Activated CD8-positive, alpha-beta memory T cell treated with anti-CD3 and anti-CD28 coated beads for 24 hours (primary cell): ENCODE results near the gene RNF43.

Source experiments
- DNase-seq: peaks from one replicate; pipeline ENCODE4 v3.0.0-alpha.2; 2020

Gene RNF43

DNA sequence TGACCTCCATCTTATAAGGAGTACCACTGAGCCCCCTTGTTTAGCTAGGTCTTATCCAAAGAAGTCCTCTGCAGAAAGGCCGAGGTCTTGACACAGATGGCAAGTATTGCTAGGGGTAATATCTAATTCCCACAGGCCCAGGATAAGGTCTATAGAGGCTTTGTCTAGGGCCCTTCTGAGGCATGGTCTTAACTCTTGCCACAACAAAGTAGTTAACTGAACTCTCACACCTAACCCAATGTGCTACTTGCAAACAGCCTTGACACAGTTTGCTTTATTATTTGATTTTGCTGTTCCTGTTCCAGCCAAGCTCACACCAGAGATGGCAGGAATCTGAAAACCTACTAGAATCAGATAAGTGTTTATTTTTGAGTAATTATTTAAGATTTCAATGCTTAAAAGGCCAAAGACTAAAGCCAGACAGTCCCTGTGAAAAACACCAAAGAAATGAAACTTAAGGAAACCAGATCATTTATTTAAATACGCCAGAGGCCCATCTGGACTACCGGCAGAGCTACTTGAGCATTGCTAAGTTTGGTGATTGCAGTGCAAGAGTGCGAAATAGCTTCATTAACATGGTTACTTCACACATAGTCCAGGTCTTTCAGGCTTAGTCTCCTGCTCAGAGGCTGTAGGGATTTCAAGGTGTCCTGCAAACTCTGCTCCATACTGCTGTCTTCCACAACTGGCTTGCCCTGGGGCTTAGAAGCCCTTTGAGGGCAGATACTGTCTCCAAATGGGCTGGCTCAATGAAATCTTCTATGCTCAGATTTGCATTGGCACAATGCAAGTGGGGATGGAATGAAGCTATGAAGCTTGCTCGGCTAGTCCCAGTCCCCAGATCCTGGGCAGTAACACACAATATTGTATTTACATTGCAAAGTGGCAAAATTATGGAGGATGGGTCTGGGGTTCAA is 36.9 kb downstream of the RNF43 start:
- DNase-seq: no peak

DNA sequence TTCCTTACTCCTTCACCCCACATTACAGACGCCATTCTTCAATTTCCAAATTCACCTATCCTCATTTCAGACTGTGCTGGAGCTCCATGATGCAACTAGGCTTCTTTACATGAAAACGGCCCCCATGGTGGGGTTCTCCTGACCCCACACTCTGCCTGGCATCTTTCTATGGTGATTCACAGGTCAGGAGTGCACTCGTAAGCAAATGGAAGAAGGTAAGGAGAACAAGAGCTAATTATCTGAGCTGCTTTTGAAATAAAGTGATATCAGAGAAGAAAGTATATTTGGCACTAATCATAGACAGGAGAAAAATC is 37.9 kb downstream of the RNF43 start:
- DNase-seq: no peak

DNA sequence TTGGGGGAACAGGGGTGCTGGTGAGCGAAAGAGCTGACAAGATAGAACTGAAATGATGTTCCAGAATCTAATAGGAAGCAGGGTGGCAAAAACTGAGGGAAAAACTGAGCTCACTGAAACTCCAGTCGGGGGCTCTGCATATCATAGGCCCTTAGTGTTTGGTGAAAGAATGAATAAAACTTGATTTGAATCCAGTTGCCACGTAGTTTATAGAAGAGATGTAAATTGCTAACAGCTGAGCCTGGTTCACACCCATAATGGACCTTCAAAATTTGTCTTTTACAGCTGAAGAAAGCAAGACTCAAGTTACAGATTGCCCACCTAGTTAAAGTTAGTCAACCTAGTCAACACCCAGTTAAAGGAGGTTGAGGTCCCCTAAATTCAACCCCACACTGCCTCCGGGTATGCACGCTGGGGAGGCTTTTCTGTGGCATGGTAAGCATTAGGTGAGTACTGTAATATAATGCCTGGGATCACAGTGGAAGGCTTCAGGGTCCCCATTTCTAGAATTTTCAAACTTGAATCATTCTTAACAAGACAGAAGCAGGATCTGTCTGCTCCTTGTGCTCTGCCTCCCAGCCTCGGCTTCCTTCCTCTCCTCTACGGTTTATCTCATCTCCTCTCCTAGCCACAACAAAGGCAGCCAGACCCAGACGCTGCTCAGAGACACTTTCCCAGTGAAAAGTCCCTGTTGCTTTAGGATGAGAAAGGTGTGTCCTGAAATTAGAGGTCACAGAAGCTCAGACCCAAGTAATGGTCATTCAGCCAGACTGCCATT is 38.4 kb downstream of the RNF43 start:
- DNase-seq: no peak

DNA sequence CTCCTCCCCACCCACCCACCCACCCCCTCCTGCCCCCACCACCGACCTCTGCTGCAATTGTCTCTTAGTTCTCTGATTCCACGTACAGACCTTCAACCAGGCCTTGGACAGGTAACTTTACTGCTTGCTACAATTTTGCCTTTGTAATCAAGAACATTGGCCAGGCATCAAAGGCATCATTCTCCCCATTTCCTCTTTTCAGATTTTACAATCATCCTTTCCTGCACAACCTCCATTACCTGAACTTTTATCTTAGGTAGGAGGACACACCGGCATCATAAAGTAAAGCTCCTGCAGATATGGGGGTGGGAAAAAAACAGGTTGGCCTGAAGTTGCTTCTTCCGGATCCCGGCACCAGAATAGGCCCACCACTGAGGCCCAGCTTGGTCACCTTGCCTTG is 39.7 kb downstream of the RNF43 start:
- no peak for DNase-seq

DNA sequence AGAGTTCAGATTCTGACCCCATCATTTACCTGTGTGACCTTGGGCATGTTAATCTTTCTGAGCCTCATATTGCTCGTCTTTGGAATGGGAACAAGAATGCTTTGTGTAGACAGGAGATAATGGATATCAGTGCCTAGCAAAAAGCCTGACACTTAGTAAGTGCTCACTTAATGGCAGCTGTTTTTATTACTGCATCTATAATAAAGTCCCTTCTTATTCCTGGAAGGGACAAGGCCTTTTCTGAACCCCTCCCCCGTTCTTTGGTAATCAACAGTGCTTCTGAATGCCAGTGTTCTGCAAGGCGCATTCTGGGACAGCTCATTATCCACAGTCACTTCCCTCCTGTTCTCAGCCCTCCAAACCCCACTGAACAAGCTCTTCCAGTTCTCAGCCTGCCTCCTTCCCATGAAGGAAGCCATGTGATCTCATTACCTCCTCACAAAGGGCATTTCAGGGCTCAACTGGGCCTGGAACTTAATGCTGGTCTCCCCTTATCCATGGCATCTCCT is 40.2 kb downstream of the RNF43 start:
- DNase-seq: no peak

DNA sequence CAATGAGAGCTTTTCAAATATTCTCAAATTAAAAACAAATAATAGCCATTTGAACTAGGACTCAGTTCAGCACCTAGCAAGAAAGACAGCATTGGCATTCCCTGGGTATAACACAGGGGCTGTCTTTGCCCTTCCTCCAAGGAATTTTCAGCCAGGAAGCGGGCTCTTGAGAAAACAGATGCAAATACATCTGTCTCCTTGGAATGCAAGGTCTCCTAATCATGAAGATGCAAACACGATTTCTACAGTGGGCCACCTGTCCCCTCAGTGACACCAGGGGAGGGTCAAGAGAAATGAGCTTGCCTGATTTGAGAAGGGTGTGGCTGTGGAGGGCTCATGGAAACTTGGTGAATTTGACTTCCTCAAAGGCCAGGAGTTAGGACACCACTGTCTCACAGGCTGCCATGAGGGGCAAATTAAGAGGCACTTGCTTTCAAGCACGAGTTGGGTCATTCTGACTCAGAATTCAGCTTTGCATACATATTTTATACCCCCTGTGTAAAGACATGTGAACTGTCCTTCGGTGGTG is 40.8 kb downstream of the RNF43 start:
- no peak for DNase-seq

DNA sequence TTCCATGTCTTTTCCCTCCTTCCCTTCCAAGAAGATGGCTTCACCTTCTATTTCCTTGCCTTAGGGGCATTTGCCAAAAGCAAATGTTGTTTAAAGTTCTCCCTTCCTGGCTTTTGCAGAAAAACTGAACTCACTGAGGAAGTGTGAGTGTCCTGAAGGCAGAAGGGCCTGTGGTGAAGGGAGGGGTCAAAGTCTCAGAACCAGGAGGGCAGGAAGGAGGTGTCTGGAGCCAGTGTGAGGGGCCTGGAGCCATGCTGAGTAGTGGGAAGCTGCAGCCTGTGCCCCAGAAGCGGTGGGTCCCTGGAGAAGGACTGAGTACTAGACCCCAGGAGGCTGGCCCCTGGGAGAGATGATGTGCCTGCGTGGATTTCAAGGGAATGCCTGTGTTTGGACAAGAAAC is 41.5 kb downstream of the RNF43 start:
- DNase-seq: no peak

DNA sequence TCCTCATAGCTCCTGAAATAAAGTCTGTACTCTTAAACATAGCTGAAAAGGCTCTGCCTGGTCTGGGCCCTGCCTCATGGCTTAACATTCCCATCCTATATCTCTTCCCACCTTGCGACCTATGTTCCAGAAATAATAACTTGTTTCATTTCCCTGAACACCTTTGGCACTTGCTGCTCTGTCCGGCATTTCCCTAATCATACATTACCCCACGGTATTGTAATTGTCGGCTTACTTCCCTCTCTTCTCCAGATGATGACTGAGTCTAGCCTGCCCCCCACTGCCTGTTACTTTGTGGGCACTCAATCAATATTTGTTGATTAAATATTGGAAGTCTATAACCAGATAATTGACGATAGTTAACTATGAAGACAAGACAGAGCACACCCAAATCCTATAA is 42.1 kb downstream of the RNF43 start:
- no peak for DNase-seq

DNA sequence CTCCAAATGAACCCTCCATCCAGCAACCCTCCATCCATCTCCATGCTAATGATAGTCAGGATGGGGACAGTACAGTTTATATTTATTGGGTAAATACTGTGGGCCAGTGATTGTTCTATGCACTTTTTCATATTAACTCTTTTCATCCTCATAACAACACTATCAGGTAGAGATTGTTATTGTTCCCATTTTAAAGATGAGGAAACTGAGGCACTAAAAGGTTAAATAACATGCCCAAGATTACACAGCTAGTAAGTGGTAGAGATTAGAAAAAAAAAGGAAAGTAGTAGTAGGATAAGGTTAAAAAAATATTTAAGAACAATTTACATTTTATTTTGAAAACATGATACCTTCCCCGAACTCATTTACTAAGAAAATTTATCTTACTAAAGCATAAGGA is 43.4 kb downstream of the RNF43 start:
- no peak for DNase-seq

DNA sequence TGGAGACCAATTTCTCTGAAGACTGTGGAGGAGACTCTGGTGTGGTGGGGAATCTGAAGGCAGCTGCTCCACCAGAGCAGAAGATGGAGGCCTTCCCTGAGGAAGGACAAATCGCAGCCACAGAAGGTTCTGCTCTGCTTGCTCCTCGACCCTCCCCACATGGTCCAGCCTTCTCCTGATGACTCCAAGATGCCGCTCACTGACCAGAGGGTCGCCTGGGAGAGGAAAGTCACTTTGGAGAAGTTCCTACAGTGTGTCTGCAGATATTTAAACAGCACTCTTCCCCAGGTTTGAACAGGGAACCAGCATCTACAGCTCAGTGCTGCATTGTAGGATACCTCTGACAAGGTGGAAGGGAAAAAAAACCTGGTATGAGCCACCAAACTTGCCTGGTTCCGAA is 44.3 kb downstream of the RNF43 start:
- DNase-seq: no peak

DNA sequence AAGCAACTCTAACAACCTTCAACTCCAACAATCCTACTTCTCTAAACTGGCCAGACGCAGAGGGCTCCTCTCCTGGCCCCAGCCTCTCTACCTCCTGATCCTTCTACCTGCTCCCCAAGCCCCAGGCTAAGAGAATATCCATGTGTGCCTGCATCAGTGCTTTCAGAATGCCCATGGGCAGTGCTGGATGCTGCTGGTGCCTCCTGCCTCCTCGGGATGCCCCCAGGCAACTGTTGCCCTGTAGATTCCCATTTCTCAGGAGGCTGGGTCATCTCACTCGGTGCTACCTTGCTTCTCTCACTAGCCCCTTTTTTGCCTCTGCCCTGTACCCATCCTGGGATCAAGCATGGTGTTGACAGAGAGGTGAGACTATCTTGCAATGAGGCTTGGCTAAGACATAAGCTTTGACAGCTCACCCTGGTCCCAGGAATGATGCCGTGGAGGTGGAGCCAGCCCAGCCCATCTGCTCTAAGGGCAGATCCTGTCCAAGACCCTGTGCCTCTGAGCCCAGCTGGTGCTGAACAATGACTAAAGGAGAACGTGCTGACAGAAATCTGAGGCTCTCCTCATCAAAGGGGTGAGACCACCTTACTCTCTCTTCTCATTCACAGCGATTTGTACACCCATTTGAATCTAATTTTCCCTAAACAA is 45.9 kb downstream of the RNF43 start:
- DNase-seq: no peak

DNA sequence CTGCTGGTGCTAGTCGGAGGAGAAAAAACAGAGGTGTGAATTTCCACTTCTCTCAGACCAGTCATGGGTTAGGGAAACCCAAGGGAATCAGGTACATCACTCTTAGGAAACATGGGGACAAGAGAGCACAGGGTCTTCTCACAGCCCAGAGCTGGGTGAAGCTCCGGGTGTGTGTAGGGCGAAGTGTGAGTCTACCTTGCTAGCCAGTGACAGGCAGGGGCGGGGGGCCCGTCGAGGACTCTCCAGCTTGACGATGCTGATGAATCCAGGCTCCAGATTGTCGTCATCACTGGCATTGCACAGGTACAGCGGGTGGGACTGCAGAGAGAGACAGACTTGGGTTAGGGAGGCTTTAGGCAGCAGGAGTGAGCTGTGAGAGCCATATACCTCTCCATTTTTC is 46.6 kb downstream of the RNF43 start:
- no peak for DNase-seq

DNA sequence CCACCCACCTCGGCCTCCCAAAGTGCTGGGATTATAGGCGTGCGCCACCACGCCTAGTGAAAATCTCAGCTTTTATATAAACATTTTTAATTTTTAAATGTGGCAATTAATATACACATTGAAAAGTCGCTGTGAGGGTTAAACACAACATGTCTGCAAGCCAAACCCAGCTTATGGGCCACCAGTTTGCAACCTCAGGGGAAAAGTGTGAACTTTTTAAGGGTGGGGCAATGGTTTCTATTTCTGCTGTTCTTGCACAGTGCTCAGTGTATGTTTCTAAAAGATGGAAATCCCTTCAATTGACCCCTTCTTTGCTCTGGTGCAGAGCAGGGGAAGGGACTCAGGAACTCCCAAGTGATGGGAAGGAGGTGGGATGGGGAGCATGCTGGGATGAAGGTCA is 47.0 kb downstream of the RNF43 start:
- DNase-seq: no peak

DNA sequence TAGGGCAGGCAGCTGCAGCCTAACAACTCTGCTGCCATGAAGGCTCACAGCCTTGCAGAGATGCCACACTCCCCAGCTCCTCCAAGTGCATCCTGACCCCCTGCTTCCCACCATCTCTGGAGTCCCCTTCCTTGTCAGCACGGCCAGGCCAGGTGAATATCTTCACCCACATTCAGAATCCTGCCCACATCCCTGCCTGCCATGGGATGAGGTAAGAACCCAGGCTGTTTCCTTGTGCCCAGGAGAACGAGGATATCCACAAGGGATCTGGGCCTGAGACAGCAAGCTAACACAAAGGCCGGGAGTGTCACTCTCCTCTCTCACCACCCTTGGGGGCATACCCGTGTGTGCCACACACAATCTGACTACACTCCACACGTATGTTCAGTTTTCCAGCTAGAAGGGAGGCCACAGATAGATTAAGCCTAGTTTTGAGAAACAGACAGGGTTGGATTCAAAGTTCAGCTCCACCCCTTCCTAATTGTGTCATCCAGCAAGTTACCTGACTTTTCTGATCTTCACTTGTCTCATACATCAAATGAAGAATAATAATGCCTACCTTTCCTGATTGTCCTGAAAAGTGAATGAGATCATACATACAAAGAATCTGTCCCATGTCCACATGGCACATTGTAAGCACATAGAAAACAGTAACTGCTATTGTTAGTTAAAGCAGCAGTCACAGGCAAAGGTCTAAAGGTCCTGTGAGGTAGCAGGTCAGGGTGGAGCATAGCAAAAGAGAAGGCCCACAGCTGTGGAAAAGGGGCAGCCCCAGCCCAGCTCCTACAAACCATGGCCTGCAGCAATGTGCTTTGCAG is 47.9 kb downstream of the RNF43 start:
- no peak for DNase-seq

DNA sequence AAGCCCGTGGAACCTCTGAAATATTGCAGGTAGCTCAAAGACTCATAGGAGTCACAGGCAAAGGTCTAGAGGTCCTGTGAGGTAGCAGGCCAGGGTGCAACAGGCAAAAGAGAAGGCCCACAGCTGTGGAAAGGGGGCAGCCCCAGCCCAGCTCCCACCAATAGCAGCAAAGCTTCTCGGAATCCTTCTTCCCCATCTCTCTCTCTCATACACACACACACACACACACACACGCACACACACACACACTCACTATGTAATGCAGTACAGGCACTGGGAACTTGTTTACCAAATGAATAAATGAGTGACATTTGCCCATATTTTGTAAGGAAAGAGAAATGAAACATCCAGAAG is 48.5 kb downstream of the RNF43 start:
- no peak for DNase-seq
